SW 1271 (cell line): ENCODE data around the gene WDPCP.
"Not testable (repeated sequence)": the region's sequence is repeated elsewhere in the genome, so short reads cannot be mapped to it uniquely, and the experiment has no call there.

Experiments
- DNase-seq, 2 experiments: peaks; one replicate each; lab custom pipeline; 2025; lab: John Stamatoyannopoulos, UW

Gene WDPCP

GRCh38 chr2:63364866-63365265 lies 223.4 kb downstream of the WDPCP start:
- no peak for DNase-seq

GRCh38 chr2:63357722-63358121 lies 230.6 kb downstream of the WDPCP start:
- not testable (repeated sequence) for DNase-seq

- DNase-seq, result no peak
Measured at GRCh38 chr2:63347361-63347760, 240.9 kb downstream of the WDPCP start.

GRCh38 chr2:63346411-63346810 lies 241.9 kb downstream of the WDPCP start:
- DNase-seq, result no peak

GRCh38 chr2:63345285-63345633 lies 243.0 kb downstream of the WDPCP start:
- DNase-seq, result no peak

- DNase-seq, result no peak
Measured at GRCh38 chr2:63344575-63345284, 243.5 kb downstream of the WDPCP start.

GRCh38 chr2:63343397-63344109 lies 244.7 kb downstream of the WDPCP start:
- no peak for DNase-seq

- no peak for DNase-seq
Measured at GRCh38 chr2:63340443-63340842, 247.8 kb downstream of the WDPCP start.

- no peak for DNase-seq
Measured at GRCh38 chr2:63334910-63335309, 253.4 kb downstream of the WDPCP start.

GRCh38 chr2:63326473-63326872 lies 261.8 kb downstream of the WDPCP start:
- DNase-seq, result no peak

- not testable (repeated sequence) for DNase-seq
Measured at GRCh38 chr2:63323662-63324061, 264.6 kb downstream of the WDPCP start.

- not testable (repeated sequence) for DNase-seq
Measured at GRCh38 chr2:63321973-63322372, 266.3 kb downstream of the WDPCP start.

- DNase-seq, result no peak
Measured at GRCh38 chr2:63320669-63321068, 267.6 kb downstream of the WDPCP start.

- DNase-seq, result no peak
Measured at GRCh38 chr2:63310614-63311013, 277.7 kb downstream of the WDPCP start.

GRCh38 chr2:63301481-63301880 lies 286.8 kb downstream of the WDPCP start:
- DNase-seq, result no peak

GRCh38 chr2:63300835-63301234 lies 287.4 kb downstream of the WDPCP start:
- DNase-seq, result no peak

GRCh38 chr2:63287956-63288355 lies 300.3 kb downstream of the WDPCP start:
- DNase-seq, result no peak

- DNase-seq, result not testable (repeated sequence)
Measured at GRCh38 chr2:63286520-63286919, 301.8 kb downstream of the WDPCP start.

- DNase-seq, result no peak
Measured at GRCh38 chr2:63283273-63283672, 305.0 kb downstream of the WDPCP start.

- no peak for DNase-seq
Measured at GRCh38 chr2:63272560-63272959, 315.7 kb downstream of the WDPCP start.

GRCh38 chr2:63270717-63271116 lies 317.6 kb downstream of the WDPCP start:
- DNase-seq, result no peak

GRCh38 chr2:63268946-63269345 lies 319.3 kb downstream of the WDPCP start:
- DNase-seq, result no peak

GRCh38 chr2:63261137-63261621 lies 327.1 kb downstream of the WDPCP start:
- no peak for DNase-seq

GRCh38 chr2:63257473-63257872 lies 330.8 kb downstream of the WDPCP start:
- DNase-seq, result no peak
